ENCODE results near the gene P2RY13.
A peak's percentile ranks its signal among the peaks of the same experiment; 100 is the strongest.

Gene P2RY13

GRCh38 chr3:151300539-151300938 lies 28.8 kb downstream of the P2RY13 start:
- DNase-seq (ENCODE audit: low read depth, low spot score) = no peak
- H3K27ac ChIP-seq = no peak overlapping the region

GRCh38 chr3:151299006-151299405 lies 30.3 kb downstream of the P2RY13 start:
- no peak overlapping the region for H3K27ac ChIP-seq
- no peak for DNase-seq (ENCODE audit: low read depth, low spot score)

GRCh38 chr3:151297429-151297828 lies 31.9 kb downstream of the P2RY13 start:
- H3K27ac ChIP-seq = no peak overlapping the region
- DNase-seq (ENCODE audit: low read depth, low spot score) = no peak

GRCh38 chr3:151296226-151296625 lies 33.1 kb downstream of the P2RY13 start:
- DNase-seq (ENCODE audit: low read depth, low spot score) = no peak
- H3K27ac ChIP-seq = no peak overlapping the region

DNA sequence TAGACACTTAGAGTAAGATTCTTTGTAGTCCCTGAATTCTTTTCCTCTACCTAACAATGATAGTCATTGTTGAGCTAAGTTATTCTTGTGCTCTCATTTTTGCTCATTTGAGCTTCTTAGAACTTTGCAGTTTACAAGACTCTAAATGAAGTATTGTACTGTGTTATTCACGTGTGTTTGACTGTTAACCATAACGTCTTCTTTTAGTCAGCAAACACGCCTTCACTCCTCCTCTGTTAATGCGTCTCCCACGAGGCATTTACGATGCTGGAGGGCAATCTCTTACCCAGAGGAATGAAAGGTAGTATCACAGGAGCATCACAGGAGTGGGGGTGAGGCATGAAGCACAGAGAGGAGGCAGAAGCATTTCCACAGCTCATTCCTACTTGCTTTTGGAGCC lies 36.2 kb downstream of the P2RY13 start:
- DNase-seq (ENCODE audit: low read depth, low spot score) = no peak
- H3K27ac ChIP-seq = peak overlapping the region; percentile 8

GRCh38 chr3:151290673-151291072 lies 38.7 kb downstream of the P2RY13 start:
- DNase-seq (ENCODE audit: low read depth, low spot score) = no peak
- no peak overlapping the region for H3K27ac ChIP-seq

DNA sequence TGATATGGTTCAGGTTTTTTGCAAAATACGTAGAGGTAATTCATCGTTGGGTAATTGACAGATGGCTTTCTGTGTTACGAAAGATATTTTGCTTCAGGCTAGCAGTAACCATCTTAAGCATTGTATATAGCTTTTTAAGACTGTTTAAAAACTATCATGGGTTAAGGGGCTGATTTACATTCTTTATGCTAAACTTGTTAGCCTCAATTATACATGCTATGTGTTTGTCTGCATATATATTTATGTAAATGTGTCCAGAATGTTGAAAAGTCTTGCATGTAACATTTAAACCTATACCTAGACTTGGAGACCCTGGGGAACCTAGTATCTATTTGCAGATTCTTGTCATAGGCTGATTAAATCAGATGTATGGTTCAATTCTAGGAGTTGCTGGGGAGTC lies 39.9 kb downstream of the P2RY13 start:
- DNase-seq (ENCODE audit: low read depth, low spot score) = no peak
- no peak overlapping the region for H3K27ac ChIP-seq

GRCh38 chr3:151285940-151286339 lies 43.4 kb downstream of the P2RY13 start:
- no peak overlapping the region for H3K27ac ChIP-seq
- DNase-seq (ENCODE audit: low read depth, low spot score) = no peak

DNA sequence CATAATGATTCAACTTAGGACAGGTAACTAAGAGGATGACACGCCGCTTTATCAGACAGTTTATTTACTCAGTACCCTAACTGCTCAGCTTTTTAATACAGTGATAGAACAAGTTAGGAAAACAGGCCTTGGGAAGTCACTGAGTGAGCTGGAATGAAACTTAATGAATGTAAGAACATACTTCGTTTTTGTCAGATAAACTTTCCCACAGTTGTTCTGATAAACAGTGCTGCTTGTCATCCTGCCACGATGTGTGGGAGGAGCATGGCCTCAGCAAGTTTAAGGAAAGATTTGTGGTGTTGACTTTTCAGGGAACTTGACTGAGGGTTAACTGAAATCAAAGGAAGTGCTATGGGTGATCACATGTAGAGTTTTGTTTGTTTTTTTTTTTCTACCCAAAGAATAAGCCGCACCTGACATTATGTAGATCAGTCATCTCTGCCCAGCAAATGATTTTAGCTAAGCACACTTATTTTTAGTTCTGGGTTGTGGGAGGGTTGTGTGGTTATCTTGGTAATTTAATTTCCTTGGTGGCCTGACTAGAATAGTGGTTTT lies 45.4 kb downstream of the P2RY13 start:
- DNase-seq (ENCODE audit: low read depth, low spot score) = peak; percentile 34
- H3K27ac ChIP-seq = peak overlapping the region; percentile 39

- H3K27ac ChIP-seq = peak overlapping the region; percentile 39
- DNase-seq (ENCODE audit: low read depth, low spot score) = no peak
Measured at GRCh38 chr3:151283387-151283786, 46.0 kb downstream of the P2RY13 start.

DNA sequence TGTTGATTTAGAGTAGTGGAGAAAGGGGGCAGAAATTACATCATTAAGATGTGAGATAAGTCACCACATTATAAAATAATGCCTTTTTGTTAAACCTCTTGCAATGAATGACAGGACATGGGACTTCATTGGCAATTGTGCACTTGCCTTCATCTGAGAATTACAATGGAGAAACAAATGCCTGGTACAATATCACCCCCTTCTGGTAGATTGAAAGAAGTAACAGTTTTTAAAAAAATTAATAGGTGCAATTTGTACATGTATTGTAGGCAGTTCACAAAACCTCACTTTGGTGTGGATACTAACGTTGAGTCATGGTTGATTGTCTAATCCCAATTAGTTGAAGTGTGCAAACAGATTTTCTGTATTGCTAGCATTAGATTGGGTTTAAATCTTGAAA lies 46.4 kb downstream of the P2RY13 start:
- DNase-seq (ENCODE audit: low read depth, low spot score) = no peak
- no peak overlapping the region for H3K27ac ChIP-seq

DNA sequence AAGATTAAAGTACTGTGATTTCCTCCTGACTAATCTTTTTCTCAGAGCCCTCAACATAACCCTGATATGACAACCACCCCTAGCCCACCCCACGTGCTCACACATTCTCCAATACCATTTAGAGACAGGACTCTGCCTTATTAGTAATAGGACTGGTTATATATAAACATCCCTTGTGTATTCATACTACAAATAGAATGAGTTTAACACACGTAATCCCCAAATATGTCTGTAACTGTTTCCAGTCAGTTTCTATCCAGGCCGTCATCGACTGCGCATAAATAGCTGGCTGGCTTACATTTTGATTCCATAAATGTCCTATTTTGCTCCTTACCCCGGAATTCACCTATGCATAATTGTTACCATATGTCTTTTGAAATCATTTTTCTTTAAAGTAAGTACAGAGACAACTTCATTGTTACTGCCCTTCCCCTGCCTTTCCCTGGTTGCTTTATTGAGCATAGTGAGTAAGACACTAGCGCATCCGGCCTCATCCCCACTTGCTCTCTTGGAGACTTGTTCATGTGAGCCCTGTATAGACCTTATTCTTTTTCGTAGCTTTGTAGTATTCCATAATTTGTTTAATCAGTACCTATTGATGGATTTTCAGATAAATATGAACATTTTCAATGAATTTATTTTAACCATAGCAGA lies 47.6 kb downstream of the P2RY13 start:
- DNase-seq (ENCODE audit: low read depth, low spot score) = no peak
- H3K27ac ChIP-seq = no peak overlapping the region

DNA sequence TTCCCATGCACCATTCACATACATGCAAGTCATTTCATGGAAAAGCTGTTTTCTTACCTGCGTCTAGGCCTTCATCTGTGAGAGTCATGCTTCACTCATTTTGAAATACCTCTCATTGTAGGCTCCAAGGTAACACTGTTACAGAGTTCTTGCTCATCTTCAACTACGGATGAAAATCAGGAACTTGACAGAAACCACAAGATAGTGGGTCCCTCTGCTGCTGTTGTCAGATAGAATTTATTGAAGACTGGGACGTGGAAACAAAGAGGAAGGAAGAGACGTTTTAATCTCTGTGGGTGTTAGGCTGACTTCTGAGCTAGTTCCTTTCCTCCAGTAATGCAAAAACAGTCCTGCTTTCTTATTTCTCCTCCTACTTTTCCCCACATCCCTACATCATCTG lies 51.1 kb downstream of the P2RY13 start, which contains the start of gene P2RY14:
Gene P2RY14, minus strand, starts transcription at position 313 of the 400 bp plus-strand sequence. CDS start 64,226 bp downstream, outside the sequence.
- no peak within 1 kb of the TSS for H3K27ac ChIP-seq
- no peak for DNase-seq (ENCODE audit: low read depth, low spot score)

DNA sequence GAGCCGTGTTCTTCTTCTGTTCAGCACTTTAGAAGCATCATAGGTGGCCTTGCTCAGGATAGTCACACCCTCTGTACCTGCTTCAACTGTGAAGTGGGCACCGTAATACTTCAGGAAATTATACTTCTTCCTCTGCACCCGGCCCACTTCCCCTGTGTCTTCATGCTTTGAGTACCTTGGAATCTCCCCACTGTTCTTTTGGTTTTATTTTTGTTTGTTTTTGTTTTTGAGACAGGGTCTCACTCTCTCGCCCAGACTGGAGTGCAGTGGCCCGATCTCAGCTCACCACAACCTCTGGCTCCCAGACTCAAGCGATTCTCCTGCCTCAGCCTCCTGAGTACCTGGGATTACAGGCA lies 52.7 kb downstream of the P2RY13 start:
- no peak overlapping the region for H3K27ac ChIP-seq
- no peak for DNase-seq (ENCODE audit: low read depth, low spot score)

All from epithelial cell of prostate (primary cell).